Activated CD4-positive, alpha-beta T cell treated with anti-CD3 and anti-CD28 coated beads, Interleukin-2, amount 10 ng/mL, durations not matched to agents 24 days and 14 days (primary cell): Measurements from ENCODE around the gene ZNF772. TPM values are rescaled to one million over a fixed set of nuclear protein-coding genes. Genes with fewer than 3 reads are reported as not detected.
"Not testable (repeated sequence)": the region's sequence is repeated elsewhere in the genome, so short reads cannot be mapped to it uniquely, and the experiment has no call there.

Experiments
- DNase-seq: peaks from one replicate; pipeline ENCODE4 v3.0.0; 2022
- H3K27ac Mint-ChIP-seq: one replicate; pipeline ENCODE4 v1.8.0; 2022; ENCODE audit warnings: mild to moderate bottlenecking, mixed read lengths
- H3K27me3 Mint-ChIP-seq: one replicate; pipeline ENCODE4 v1.8.0; 2022; ENCODE audit warnings: mixed read lengths
- H3K36me3 Mint-ChIP-seq: one replicate; pipeline ENCODE4 v1.8.0; 2022; ENCODE audit warnings: low read depth, mild to moderate bottlenecking, mixed read lengths
- H3K4me1 Mint-ChIP-seq: one replicate; pipeline ENCODE4 v1.8.0; 2021; ENCODE audit warnings: mixed read lengths
- H3K4me3 Mint-ChIP-seq: one replicate; pipeline ENCODE4 v1.8.0; 2022; ENCODE audit warnings: mild to moderate bottlenecking, moderate library complexity, mixed read lengths
- H3K9me3 Mint-ChIP-seq: one replicate; pipeline ENCODE4 v1.8.0; 2021; ENCODE audit warnings: mixed read lengths
- intact Hi-C: fragments of 100-400 bp; cut with micrococcal nuclease; formaldehyde crosslinking; loops from one replicate; pipeline ENCODE4 v1.15.1; 2023
- total RNA-seq: library from RNA; stranded (reverse); gene quantifications from 2 replicates; pipeline ENCODE4 v1.2.3, GENCODE V29; 2022

ZNF772 gene
- total RNA-seq, result 2.5 and 2.8 TPM in 2 replicates

DNA sequence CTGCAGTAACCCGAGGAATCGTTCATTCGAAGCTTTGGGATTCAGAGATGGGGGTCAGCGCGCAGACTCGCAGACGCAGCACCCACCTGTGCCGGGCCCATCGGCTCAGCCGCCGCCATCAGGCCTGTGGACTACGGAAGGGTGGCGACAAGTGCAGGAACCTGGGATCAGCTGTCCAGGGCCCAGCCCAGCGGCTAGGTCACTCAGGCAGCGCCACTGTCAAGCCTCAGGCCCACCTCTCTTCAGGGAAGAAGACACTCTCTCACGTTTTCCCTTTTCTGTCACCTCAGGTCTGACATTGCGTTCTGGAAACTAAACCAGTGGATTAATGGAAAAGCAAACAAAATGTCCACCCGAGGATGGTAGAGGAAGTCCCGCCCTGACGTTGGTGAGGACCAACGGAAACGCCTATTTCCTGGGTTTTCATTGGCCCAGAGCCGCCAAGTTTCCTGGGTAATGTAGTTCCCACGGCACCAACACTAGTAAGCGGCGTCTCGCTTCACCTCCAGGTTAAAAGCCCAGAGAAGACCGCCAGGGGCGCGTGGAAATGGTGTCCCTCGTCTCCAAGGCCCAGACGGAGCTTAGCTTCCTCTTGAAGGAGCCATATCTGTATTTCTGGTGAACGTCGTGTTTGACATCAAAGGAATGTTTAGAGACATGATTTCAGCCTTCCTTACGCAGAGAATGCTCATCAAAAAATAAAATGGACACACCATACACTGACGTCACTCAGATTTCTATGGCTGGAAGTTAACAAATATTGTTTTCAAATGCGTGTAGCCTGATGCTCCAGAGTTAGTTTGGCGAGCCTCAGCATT, at the start of gene ZNF772:
Gene ZNF772 (minus strand): TSS at position 376 of the 818 bp plus-strand sequence. CDS start 257 bp downstream, at position 119.
- Mint-ChIP-seq H3K27ac (peak within 1 kb of the TSS; percentile 82), H3K4me1 (peaks cover 8% of the 10 kb centered on the region), H3K36me3 (peaks cover 46% of the 10 kb centered on the region), H3K4me3 (peak within 1 kb of the TSS; percentile 82), H3K9me3 (peaks cover 55% of the 10 kb centered on the region), H3K27me3 (no peaks in the 10 kb centered on the region)
- intact Hi-C loops, result loop anchor here (1.0 to 10.0 kb wide), 3 partner anchors 22 to 677 kb away; partner anchors contain the start of genes ZNF329, ZNF749 and ZNF773
- peak; percentile 95 for DNase-seq

DNA sequence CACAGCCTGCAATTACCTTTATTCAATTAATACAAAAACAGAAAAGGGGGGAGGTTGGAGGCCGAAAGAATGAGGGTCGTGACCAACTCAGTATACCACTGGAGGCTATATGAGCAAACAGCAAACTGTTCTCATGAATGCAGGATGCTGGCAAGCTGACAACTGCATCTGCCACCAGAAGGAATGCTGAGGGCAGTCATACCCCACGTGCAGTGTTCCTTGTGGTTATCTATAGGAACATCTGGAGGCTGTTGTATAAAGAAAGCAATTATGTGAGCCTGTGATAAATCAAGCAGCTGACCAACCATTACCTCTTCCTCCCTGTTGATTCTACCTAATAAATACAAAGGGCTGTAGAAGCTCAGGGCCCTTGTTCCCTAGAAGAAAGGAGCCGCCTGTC, 40.7 kb upstream of the ZNF772 start:
- H3K27ac Mint-ChIP-seq, DNase-seq, intact Hi-C loops, H3K4me1 Mint-ChIP-seq, H3K4me3 Mint-ChIP-seq, H3K27me3 Mint-ChIP-seq: not testable (repeated sequence)
- peaks cover 49% of the 10 kb centered on the region for H3K9me3 Mint-ChIP-seq
- H3K36me3 Mint-ChIP-seq, result peaks cover 31% of the 10 kb centered on the region

DNA sequence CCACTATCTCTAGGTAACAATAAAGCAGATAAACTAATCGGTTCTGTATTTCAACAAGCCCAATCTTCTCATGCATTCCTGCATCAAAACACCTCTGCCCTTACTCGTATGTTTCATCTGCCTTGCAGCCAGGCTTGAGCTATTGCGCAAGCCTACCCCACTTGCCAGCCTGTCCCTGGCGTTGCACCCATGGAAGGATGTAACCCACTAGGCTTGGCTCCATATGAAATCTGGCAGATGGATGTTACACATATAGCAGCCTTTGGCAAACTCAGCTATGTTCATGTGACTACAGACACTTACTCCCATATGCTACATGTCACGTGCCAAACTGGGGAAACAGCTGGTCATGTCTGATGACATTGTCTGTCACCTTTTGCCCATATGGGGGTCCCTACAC, 37.9 kb upstream of the ZNF772 start:
- H3K27ac Mint-ChIP-seq, result no peak overlapping the region
- no peak for DNase-seq
- H3K36me3 Mint-ChIP-seq, result peaks cover 38% of the 10 kb centered on the region
- H3K4me1 Mint-ChIP-seq, result no peaks in the 10 kb centered on the region
- intact Hi-C loops, result no loop called here
- no peak overlapping the region for H3K4me3 Mint-ChIP-seq
- H3K27me3 Mint-ChIP-seq, result no peaks in the 10 kb centered on the region
- peaks cover 42% of the 10 kb centered on the region for H3K9me3 Mint-ChIP-seq

DNA sequence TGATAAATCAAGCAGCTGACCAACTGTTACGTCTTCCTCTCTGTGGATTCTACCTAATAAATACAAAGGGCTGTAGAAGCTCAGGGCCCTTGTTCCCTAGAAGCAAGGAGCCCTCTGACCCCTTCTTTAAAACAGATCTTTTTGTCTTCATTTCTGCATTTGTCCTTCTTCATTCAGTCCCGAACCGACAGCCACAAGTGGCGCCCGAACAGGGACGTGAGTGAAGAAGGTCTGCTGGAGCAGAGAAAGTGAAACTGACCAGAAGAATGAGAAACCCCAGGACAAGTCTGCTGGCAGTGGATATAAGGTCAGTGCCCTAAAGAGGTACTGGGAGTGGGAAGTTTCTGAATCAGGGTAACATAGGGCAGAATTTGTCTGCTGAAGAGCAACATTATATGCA, 35.5 kb upstream of the ZNF772 start:
- Mint-ChIP-seq H3K9me3 (peaks cover 42% of the 10 kb centered on the region), H3K4me1 (no peaks in the 10 kb centered on the region), H3K4me3 (no peak overlapping the region), H3K36me3 (peaks cover 48% of the 10 kb centered on the region), H3K27me3 (no peaks in the 10 kb centered on the region), H3K27ac (no peak overlapping the region)
- peak; percentile 64 for DNase-seq
- intact Hi-C loops, result no loop called here

DNA sequence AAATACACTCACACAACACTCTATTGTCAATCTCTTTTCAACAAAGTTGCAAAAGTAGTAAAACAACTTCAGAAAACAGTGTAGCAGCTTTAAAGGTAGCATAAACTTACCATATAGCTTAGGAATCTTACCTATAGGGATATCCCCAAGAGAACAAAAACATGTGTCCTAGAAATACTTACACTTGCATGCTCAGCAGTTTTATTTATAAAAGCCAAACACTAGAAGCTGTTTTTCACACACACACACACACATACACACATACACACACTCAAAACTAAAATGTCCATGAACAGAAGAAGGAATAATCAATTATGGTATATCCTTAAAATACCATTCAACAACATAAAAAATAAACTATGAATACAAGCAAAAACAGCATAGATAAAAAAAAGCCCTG, 34.1 kb upstream of the ZNF772 start:
- Mint-ChIP-seq H3K36me3 (peaks cover 54% of the 10 kb centered on the region), H3K9me3 (peaks cover 38% of the 10 kb centered on the region), H3K4me3 (no peak overlapping the region), H3K27ac (no peak overlapping the region), H3K27me3 (no peaks in the 10 kb centered on the region), H3K4me1 (no peaks in the 10 kb centered on the region)
- intact Hi-C loops, result no loop called here
- DNase-seq, result no peak

DNA sequence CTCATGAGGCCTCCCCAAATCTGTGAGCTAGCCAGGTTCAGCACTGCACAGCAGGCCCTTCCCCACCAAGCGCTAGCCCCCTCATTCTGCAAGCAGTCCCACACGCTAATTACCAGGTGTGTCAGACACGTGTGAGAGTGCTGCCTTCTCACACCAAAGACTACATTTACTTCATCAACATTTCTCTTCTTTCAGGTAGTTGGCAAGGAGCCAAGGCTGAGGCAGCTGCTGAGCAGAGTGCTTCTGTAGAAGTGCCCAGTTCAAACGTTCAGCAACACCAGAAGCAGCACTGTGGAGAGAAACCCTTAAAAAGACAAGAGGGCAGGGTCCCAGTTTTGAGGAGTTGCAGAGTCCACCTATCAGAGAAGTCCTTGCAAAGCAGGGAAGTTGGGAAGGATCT, 28.8 kb upstream of the ZNF772 start:
- no peak for DNase-seq
- Mint-ChIP-seq H3K4me3 (no peak overlapping the region), H3K27ac (no peak overlapping the region), H3K36me3 (peaks cover 75% of the 10 kb centered on the region), H3K9me3 (peaks cover 40% of the 10 kb centered on the region), H3K4me1 (peaks cover 2% of the 10 kb centered on the region), H3K27me3 (no peaks in the 10 kb centered on the region)
- intact Hi-C loops, result no loop called here

DNA sequence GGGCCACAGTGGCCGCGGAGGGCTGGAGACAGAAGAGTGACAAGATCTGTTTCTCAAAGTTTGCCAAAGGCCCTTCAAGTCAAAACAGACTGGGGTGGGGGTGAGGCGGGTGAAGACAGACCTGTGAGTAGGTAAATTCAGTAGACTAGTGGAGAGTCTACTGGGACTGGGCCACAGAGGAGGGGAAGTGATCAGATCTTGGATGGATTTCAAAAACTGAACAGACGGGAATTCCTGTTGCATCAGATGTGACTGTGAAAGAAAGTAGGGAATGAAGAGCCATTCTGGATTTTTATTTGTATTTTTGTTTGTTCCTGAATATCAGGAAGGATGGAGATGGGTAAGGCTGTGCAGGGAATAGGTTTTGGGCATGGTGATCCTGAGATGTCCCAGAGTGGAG, 23.0 kb upstream of the ZNF772 start:
- not testable (repeated sequence) for H3K27me3 Mint-ChIP-seq
- peaks cover 38% of the 10 kb centered on the region for H3K9me3 Mint-ChIP-seq

DNA sequence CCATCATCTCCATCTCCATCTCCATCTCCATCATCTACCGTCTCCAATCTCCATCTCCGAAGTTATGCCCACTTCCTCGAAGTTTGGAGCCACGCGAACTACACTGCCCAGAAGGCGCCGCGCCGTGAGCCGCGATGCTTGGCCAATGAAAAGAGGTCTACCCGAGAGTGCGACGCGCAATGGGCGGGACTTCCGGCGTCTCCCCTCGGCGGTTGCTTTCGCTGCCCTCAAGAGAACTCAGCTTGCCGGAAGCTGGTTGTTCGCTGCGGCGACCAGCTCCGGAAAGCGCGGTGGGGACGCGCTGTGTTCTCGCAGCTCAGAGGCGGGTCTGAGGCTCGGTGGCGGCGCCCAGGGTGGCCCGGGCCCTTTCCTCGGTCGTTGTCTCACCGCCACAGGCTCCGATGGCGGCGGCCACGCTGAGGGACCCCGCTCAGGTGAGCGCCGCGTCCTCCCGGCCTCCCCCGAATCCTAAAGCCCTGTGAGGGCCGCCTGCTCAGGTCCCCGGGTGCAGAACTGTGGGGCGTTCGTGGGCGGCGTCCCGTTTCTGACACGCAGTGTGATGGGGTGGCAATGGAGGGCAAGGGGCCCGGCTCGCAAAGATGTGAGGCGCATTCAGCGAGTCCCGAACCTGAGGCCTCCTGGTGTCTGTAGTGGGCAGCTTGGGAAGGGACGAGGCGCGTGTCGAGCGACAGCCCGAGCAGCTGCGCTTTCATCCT, 22.5 kb upstream of the ZNF772 start, which contains the start of gene ZNF773:
Gene ZNF773 (plus strand): TSS at position 259 of the 716 bp plus-strand sequence. CDS start 143 bp downstream, at position 402.
- H3K4me3 Mint-ChIP-seq, result peak within 1 kb of the TSS; percentile 67
- peak within 1 kb of the TSS; percentile 78 for H3K27ac Mint-ChIP-seq
- H3K36me3 Mint-ChIP-seq, result peaks cover 55% of the 10 kb centered on the region
- intact Hi-C loops, result loop anchor here (1.0 to 10.0 kb wide), 7 partner anchors 23 to 416 kb away; partner anchors contain the start of genes ZNF17, ZNF211, ZNF416 and ZNF417
- H3K9me3 Mint-ChIP-seq, result peaks cover 39% of the 10 kb centered on the region
- H3K4me1 Mint-ChIP-seq, result peaks cover 15% of the 10 kb centered on the region
- not testable (repeated sequence) for H3K27me3 Mint-ChIP-seq
- peak; percentile 98 for DNase-seq

More for the DNA sequence above, 23.0 kb upstream of the ZNF772 start:
- DNase-seq, intact Hi-C loops: not testable (repeated sequence)
- Mint-ChIP-seq H3K36me3 (peaks cover 57% of the 10 kb centered on the region), H3K4me3 (peak overlapping the region; percentile 67), H3K27ac (peak overlapping the region; percentile 59), H3K4me1 (peaks cover 15% of the 10 kb centered on the region)

DNA sequence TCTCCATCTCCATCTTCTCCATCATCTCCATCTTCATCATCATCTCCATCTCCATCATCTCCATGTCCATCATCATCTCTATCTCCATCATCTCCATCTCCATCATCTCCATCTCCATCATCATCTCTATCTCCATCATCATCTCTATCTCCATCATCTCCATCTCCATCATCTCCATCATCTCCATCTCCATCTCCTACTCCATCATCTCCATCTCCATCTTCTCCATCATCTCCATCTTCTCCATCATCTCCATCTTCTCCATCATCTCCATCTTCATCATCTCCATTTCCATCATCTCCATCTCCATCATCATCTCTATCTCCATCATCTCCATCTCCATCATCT, 21.9 kb upstream of the ZNF772 start:
- Mint-ChIP-seq H3K9me3 (peaks cover 43% of the 10 kb centered on the region), H3K36me3 (peaks cover 55% of the 10 kb centered on the region), H3K4me1 (peaks cover 15% of the 10 kb centered on the region), H3K4me3 (peak overlapping the region; percentile 67), H3K27ac (peak overlapping the region; percentile 78)
- not testable (repeated sequence) for DNase-seq, H3K27me3 Mint-ChIP-seq
- intact Hi-C loops, result loop anchor here (1.0 to 10.0 kb wide), 7 partner anchors 22 to 417 kb away; partner anchors contain the start of genes ZNF17, ZNF211, ZNF416 and ZNF417

DNA sequence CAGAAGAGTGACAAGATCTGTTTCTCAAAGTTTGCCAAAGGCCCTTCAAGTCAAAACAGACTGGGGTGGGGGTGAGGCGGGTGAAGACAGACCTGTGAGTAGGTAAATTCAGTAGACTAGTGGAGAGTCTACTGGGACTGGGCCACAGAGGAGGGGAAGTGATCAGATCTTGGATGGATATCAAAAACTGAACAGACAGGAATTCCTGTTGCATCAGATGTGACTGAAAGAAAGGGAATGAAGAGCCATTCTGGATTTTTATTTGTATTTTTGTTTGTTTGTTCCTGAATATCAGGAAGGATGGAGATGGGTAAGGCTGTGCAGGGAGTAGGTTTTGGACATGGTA, 10.9 kb upstream of the ZNF772 start:
- peak overlapping the region; percentile 25 for H3K27ac Mint-ChIP-seq
- intact Hi-C loops, result loop anchor here (5.0 kb wide), 2 partner anchors 76 to 101 kb away; partner anchors contain the start of genes ZNF17 and ZNF548
- not testable (repeated sequence) for DNase-seq, H3K27me3 Mint-ChIP-seq
- H3K4me3 Mint-ChIP-seq, result peak overlapping the region; percentile 72
- H3K36me3 Mint-ChIP-seq, result peaks cover 49% of the 10 kb centered on the region
- peaks cover 11% of the 10 kb centered on the region for H3K4me1 Mint-ChIP-seq
- peaks cover 42% of the 10 kb centered on the region for H3K9me3 Mint-ChIP-seq

DNA sequence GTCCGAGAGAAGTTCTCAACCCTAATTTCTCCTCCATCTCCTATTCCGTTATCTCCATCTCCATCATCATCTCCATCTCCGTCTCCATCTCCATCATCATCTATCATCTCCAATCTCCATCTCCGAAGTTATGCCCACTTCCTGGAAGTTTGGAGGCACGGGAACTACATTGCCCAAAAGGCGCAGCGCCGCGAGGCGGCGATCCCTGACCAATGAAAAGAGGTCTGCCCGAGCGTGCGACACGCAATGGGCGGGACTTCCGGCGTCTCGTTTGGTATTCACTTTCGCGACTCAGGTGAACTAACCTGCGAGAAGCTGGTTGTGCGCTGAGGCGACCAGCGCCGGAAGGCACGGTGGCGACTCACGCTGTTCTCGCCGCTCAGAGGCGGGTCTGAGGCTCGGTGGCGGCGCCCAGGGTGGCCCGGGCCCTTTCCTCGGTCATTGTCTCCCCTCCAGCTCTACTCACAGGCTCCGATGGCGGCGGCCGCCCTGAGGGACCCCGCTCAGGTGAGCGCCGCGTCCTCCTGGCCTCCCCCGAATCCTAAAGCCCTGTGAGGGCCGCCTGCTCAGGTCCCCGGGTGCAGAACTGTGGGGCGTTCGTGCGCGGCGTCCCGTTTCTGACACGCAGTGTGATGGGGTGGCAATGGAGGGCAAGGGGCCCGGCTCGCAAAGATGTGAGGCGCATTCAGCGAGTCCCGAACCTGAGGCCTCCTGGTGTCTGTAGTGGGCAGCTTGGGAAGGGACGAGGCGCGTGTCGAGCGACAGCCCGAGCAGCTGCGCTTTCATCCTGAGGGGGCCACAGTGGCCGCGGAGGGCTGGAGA, 10.3 kb upstream of the ZNF772 start, which contains the start of gene ZNF419:
Gene ZNF419 (plus strand): TSS at position 274 of the 822 bp plus-strand sequence. CDS start 201 bp downstream, at position 475.
- intact Hi-C loops, result loop anchor here (1.0 to 5.0 kb wide), 3 partner anchors 40 to 100 kb away; partner anchors contain the start of genes ZNF17, ZNF548 and ZNF549
- peaks cover 37% of the 10 kb centered on the region for H3K9me3 Mint-ChIP-seq

DNA sequence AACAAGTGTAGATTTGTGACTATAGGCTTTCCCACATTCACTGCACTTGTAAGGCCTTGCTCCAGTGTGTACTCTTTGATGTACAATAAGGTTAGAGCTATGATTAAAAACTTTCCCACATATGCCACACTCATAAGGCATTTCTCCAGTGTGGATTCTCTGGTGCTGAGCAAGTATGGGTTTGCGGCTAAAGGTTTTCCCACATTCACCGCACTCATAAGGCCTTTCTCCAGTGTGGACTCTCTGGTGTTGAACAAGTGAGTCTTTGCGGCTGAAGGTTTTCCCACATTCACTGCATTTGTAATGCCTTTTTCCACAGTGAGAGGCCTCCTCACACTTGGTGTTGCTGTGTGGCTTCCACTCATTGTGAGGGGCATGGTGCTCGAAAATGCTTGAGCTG, 3.7 kb downstream of the ZNF772 start:
- H3K27ac Mint-ChIP-seq, result no peak overlapping the region
- H3K27me3 Mint-ChIP-seq, result no peaks in the 10 kb centered on the region
- no peak for DNase-seq
- H3K4me1 Mint-ChIP-seq, result peaks cover 8% of the 10 kb centered on the region
- H3K36me3 Mint-ChIP-seq, result peaks cover 51% of the 10 kb centered on the region
- peaks cover 60% of the 10 kb centered on the region for H3K9me3 Mint-ChIP-seq
- H3K4me3 Mint-ChIP-seq, result no peak overlapping the region
- intact Hi-C loops, result loop anchor here (10.0 kb wide), 1 partner anchor 681 kb away; the partner anchor contains the start of gene ZNF329

More for the DNA sequence above, 10.3 kb upstream of the ZNF772 start, which contains the start of gene ZNF419:
- peak within 1 kb of the TSS; percentile 67 for H3K27ac Mint-ChIP-seq
- H3K4me3 Mint-ChIP-seq, result peak within 1 kb of the TSS; percentile 72
- peaks cover 43% of the 10 kb centered on the region for H3K36me3 Mint-ChIP-seq
- not testable (repeated sequence) for H3K27me3 Mint-ChIP-seq
- DNase-seq, result peak; percentile 98
- peaks cover 11% of the 10 kb centered on the region for H3K4me1 Mint-ChIP-seq

DNA sequence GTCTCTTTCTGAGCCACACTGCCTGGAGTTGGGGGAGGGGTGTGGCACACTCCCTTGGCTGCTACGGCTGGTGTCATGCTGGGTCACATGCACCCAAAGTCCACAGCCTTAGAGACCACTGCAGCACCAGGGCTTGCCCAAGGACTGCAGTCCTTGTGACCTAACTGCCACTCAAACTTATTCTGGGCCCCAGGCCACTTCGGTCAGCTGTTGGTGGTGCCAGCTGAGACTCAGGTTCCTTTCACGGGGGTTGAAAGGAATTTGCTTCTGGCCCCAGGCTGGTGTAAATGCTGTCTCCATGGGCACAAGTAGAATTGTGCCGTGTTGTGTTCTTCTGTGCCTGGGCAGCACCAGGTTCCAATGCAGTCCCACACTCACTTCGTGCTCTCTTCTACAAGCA, 10.9 kb downstream of the ZNF772 start:
- H3K27ac Mint-ChIP-seq, result no peak overlapping the region
- peaks cover 5% of the 10 kb centered on the region for H3K36me3 Mint-ChIP-seq
- H3K9me3 Mint-ChIP-seq, result peaks cover 17% of the 10 kb centered on the region
- H3K27me3 Mint-ChIP-seq, result no peaks in the 10 kb centered on the region
- H3K4me1 Mint-ChIP-seq, result no peaks in the 10 kb centered on the region
- no peak for DNase-seq
- no peak overlapping the region for H3K4me3 Mint-ChIP-seq
- intact Hi-C loops, result no loop called here
